HG02571 (cell line): ENCODE measurements around the gene EDC3.
A peak's percentile ranks its signal among the peaks of the same experiment; 100 is the strongest.
"Not testable (repeated sequence)": the region's sequence is repeated elsewhere in the genome, so short reads cannot be mapped to it uniquely, and the experiment has no call there.

Source experiments
- ATAC-seq: cut with Tn5 transposase; IDR thresholded peaks from one replicate; pipeline ENCODE4 v1.9.1; 2021; ENCODE audit warnings: mild to moderate bottlenecking, moderate library complexity; ENCODE audit not compliant: unreplicated experiment

EDC3 gene

GRCh38 chr15:74612677-74613076 lies 83.1 kb downstream of the EDC3 start:
- ATAC-seq = no peak

DNA sequence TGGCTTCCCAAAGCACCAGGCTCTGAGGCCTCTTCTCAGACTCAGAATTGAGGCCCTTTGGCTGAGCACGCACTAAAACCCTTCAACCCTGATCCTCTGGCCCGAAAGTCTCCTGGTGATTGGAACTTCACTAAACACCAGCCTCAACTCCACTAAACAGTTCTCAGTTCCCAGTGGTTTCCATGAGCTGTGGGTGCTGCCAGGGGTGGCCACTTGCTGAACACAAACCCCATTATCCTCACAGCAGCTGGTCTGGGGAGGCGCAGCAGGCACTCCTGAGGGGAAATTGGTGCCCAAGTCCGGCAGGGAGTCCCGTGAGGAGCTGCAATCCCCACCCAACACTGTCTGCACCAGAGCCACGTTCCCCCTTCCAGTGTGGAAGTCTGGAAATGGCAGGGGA lies 84.0 kb downstream of the EDC3 start:
- ATAC-seq = no peak

GRCh38 chr15:74611341-74611740 lies 84.5 kb downstream of the EDC3 start:
- ATAC-seq = no peak

- ATAC-seq = no peak
Measured at GRCh38 chr15:74610302-74610951, 85.4 kb downstream of the EDC3 start.

DNA sequence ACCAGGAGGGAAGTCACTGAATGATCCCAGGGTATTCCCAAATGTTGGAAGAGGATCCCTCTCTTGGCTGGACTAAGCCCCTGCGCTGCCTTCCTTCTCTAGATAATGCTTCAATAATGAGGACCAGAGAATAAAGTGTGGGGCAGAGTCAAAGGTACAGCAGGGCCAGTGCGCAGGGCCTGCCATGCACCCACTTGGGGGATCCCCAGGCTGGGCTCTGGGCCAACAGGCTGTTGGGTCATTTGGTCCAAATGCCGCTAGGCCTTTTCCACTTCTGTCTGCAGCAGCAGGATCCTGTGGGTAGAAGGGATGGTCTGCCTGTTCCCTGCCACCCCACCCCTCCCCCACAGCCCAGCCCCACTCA lies 85.9 kb downstream of the EDC3 start:
- ATAC-seq = no peak

GRCh38 chr15:74608786-74609185 lies 87.0 kb downstream of the EDC3 start:
- ATAC-seq = no peak

DNA sequence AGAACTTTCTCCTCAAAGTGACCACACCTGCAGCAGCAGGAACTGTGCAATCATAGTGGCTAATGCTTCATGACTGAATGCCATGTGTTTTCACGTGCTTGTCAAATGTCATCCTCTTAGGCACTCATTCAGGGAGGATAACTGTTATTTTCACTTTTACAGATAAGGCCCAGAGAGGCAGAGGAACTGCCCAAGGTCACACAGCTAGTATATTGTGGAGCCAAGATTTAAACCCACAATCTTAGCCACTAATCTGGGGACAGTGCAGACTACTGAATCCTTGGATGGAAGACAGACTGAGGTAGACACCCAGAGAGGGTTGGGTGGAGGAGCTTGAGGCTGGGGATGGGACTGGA lies 90.1 kb downstream of the EDC3 start:
- ATAC-seq = no peak

DNA sequence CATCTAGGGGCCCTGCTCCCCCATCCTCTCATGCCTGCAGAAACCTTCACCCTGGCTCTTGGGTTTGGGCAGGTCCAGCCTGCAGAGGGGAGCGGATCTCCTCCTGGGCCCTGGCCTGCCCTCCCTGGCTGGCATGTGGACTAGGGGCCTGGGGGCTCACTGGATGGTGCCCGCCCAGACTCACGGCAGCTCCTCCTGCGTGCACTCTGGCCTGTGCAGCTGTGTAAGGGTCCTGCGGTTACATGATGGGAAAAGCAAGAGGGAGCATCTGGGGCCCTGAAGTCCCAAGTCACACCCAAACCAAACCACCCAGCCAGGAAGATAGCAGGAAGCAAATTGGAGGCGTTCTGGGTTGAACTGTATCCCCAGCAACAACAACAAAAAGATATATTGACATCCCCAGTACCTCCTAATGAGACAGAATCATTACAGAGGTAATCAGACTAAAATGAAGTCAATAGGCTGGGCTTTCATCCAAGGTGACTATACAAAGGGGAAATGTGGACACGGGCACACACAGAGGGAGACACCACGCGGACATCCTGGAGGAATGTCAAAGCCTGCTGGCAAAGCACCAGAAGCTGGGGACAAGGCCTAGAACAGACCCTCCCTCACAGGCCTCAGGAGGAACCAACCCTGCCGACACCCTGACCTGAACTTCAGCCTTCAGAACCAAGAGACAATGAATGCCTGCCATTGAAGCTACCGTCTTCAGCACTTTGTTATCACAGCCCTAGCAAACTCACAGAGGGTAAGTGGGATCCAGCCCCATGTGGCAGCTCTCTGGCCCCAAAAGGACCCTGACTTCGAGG lies 90.6 kb downstream of the EDC3 start:
- ATAC-seq = no peak

GRCh38 chr15:74603789-74604705 lies 91.8 kb downstream of the EDC3 start:
- no peak for ATAC-seq

GRCh38 chr15:74603026-74603788 lies 92.6 kb downstream of the EDC3 start:
- no peak for ATAC-seq

DNA sequence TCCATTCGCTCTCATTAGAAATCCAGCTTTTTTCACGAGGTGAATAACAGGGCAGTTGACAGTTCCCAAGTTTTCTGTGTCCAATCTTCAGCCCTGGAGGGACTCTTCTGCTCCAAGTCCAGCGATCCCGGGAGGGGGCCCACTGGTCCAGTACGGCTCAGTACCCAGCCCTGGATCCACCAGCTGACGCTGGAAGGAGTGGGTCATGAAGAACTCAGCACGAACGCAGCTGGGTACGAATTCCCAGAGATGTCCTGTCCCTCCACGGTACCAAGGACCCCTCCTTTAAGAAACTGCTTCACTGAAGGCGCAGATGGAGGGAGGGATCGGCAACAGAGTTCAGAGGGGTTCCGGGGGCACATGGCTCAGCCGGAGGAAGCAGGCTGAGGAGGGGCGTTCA lies 96.7 kb downstream of the EDC3 start:
- no peak for ATAC-seq

- peak; percentile 83 for ATAC-seq
Measured at GRCh38 chr15:74598126-74598842, 97.5 kb downstream of the EDC3 start.

- ATAC-seq = not testable (repeated sequence)
Measured at GRCh38 chr15:74597146-74597705, 98.6 kb downstream of the EDC3 start.

- ATAC-seq = not testable (repeated sequence)
Measured at GRCh38 chr15:74596736-74597135, 99.1 kb downstream of the EDC3 start.

DNA sequence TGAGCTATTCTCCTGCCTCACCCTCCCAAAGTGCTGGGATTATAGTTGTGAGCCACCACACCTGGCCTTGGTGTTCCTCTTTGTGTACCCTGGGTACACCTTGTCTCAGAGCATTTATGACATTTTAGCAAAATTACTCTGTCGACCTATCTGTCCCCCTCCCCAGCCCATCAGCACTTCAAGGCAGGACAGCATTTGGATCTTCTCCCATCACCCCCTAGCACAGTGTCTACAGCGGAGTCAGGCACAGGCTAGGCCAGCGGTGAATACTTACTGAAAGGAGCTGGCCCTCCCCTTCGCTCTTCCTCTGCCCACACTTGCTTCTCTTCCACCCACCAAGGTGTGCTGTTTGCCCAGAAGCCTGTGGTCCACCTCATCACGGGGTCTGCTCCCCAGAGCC lies 100.6 kb downstream of the EDC3 start:
- ATAC-seq = no peak

- no peak for ATAC-seq
Measured at GRCh38 chr15:74594455-74594854, 101.4 kb downstream of the EDC3 start.

DNA sequence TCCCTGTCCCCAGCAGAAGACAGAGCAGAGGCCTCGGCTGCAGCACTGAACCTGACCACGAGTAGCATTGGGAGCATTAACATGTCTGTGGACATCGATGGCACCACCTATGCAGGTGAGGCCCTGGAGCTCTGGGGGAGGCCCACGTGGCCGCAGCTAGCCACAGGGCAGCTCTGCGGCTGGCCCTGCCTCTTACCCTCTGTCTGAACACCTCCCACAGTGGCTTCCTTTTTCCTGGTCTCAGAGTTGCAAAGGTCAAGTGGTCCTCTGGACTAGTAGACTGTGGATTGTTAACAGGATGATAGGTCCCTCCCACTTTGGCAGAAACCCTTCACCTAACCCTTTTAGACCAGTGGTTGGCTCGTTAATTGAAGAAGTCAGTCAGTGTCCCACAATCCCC lies 102.7 kb downstream of the EDC3 start:
- no peak for ATAC-seq

DNA sequence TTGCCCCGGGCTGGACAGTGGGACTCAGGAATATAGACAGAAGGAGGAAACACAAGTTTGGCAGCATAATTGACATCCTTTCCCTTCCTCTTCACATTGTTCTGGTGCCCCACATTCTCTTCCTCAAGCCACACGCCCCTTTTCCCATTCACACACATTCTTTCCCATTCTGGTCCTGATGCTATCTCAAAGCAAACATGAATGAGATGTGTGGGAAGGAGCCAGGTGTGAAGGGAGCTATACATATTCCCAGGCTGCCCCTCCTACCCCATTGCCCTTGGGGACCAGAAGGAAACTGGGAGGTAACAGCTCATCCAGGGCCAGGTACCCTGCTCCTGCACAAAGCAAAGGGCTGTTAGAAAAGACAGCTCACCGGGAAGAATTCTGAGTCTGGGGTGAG lies 103.6 kb downstream of the EDC3 start:
- no peak for ATAC-seq

- no peak for ATAC-seq
Measured at GRCh38 chr15:74589826-74590225, 106.0 kb downstream of the EDC3 start.

DNA sequence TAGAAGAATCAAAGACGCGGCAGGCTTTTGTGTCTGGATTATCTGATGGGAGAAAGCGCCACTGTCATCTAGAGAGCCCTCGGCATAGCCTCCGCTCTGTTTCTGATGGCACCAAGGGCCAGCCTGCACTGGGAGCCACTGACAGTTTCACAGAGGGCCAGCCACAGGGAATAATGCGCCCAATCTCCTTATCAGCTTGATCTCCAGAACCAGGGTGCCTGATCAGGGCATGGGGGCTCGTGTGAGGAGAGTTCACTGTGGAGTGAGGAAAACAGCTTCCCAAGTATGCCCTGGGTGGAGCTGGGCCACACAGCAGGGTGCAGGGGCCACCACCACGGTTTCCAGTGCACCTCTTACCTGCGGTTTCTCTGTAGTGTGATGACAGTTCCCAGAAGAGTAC lies 110.0 kb downstream of the EDC3 start:
- no peak for ATAC-seq
